ENCODE measurements around the gene PSMG4. TPM values are rescaled to one million over a fixed set of nuclear protein-coding genes. Genes with fewer than 3 reads are reported as not detected.

PSMG4 gene
- total RNA-seq, 3 donors from 2014 or later (not counting 1 experiment from before 2014, with no cell fraction given), result 8.3 to 15.3 (median 11.3) TPM

- WGBS (ENCODE audit: insufficient coverage), result 87% methylated on average over 17 of the region's 17 CpGs
- H3K4me3 ChIP-seq (ENCODE audit: low read length), result no peak overlapping the region
- H3K27me3 Mint-ChIP-seq (ENCODE audit: low read depth in 2 of 2), result no peaks in the 10 kb centered on the region
- H3K9me3 ChIP-seq (ENCODE audit: control insufficient read depth, insufficient read depth, low read length), result no peaks in the 10 kb centered on the region
- intact Hi-C loops (cut with micrococcal nuclease), result no loop called here
- no peak overlapping the region for H3K27ac ChIP-seq (ENCODE audit: low read length)
- H3K4me3 Mint-ChIP-seq, result no peak overlapping the region
- no peak overlapping the region for H3K27ac Mint-ChIP-seq
- no peak for TF ChIP-seq CTCF (IDR thresholded peaks at IDR 0.05)
- H3K9me3 Mint-ChIP-seq, result no peaks in the 10 kb centered on the region
- no peaks in the 10 kb centered on the region for H3K4me1 ChIP-seq (ENCODE audit: control insufficient read depth, insufficient read depth, low read length)
- DNase-seq (no peak), ATAC-seq (no peak)
- no peaks in the 10 kb centered on the region for H3K36me3 ChIP-seq (ENCODE audit: control insufficient read depth, insufficient read depth, low read length)
- no peaks in the 10 kb centered on the region for H3K36me3 Mint-ChIP-seq
- no peaks in the 10 kb centered on the region for H3K4me1 Mint-ChIP-seq
- H3K27me3 ChIP-seq (ENCODE audit: control insufficient read depth, insufficient read depth, low read length), result no peaks in the 10 kb centered on the region
Observed at GRCh38 chr6:3287976-3288707, 29.4 kb downstream of the PSMG4 start.

GRCh38 chr6:3288711-3289663, 30.2 kb downstream of the PSMG4 start:
- no peak overlapping the region for H3K27ac Mint-ChIP-seq
- WGBS (ENCODE audit: insufficient coverage), result 86% methylated on average over 21 of the region's 21 CpGs
- H3K27me3 Mint-ChIP-seq (ENCODE audit: low read depth in 2 of 2), result no peaks in the 10 kb centered on the region
- no peak for DNase-seq
- Histone ChIP-seq H3K27ac (ENCODE audit: low read length) (no peak overlapping the region), H3K9me3 (ENCODE audit: control insufficient read depth, insufficient read depth, low read length) (no peaks in the 10 kb centered on the region), H3K4me1 (ENCODE audit: control insufficient read depth, insufficient read depth, low read length) (no peaks in the 10 kb centered on the region), H3K27me3 (ENCODE audit: control insufficient read depth, insufficient read depth, low read length) (no peaks in the 10 kb centered on the region), H3K4me3 (ENCODE audit: low read length) (no peak overlapping the region), H3K36me3 (ENCODE audit: control insufficient read depth, insufficient read depth, low read length) (no peaks in the 10 kb centered on the region)
- intact Hi-C loops (cut with micrococcal nuclease), result no loop called here
- no peak for TF ChIP-seq CTCF (IDR thresholded peaks at IDR 0.05)
- H3K4me1 Mint-ChIP-seq, result no peaks in the 10 kb centered on the region
- H3K9me3 Mint-ChIP-seq, result no peaks in the 10 kb centered on the region
- no peak overlapping the region for H3K4me3 Mint-ChIP-seq
- no peak for ATAC-seq
- no peaks in the 10 kb centered on the region for H3K36me3 Mint-ChIP-seq

- Mint-ChIP-seq H3K27ac (no peak overlapping the region), H3K27me3 (ENCODE audit: low read depth in 2 of 2) (peaks cover 0 to 4% of the 10 kb centered on the region in 2 donors), H3K36me3 (no peaks in the 10 kb centered on the region), H3K4me3 (no peak overlapping the region), H3K9me3 (no peaks in the 10 kb centered on the region), H3K4me1 (no peaks in the 10 kb centered on the region)
- DNase-seq (no peak), ATAC-seq (no peak)
- 84% methylated on average over 7 of the region's 7 CpGs for WGBS (ENCODE audit: insufficient coverage)
- Histone ChIP-seq H3K9me3 (ENCODE audit: control insufficient read depth, insufficient read depth, low read length) (no peaks in the 10 kb centered on the region), H3K4me3 (ENCODE audit: low read length) (no peak overlapping the region), H3K27me3 (ENCODE audit: control insufficient read depth, insufficient read depth, low read length) (no peaks in the 10 kb centered on the region), H3K36me3 (ENCODE audit: control insufficient read depth, insufficient read depth, low read length) (no peaks in the 10 kb centered on the region), H3K27ac (ENCODE audit: low read length) (no peak overlapping the region), H3K4me1 (ENCODE audit: control insufficient read depth, insufficient read depth, low read length) (no peaks in the 10 kb centered on the region)
- TF ChIP-seq CTCF (IDR thresholded peaks at IDR 0.05), result no peak
- intact Hi-C loops (cut with micrococcal nuclease), result no loop called here
Observed at GRCh38 chr6:3289664-3290055, 30.9 kb downstream of the PSMG4 start.
